Common myeloid progenitor, CD34-positive (primary cell): ENCODE data around the gene PTPN23.

Experiments used
- CTCF ChIA-PET: fragments of 350-600 bp; sonication (Branson Sonifier 250); formaldehyde crosslinking; loops from one replicate; lab custom pipeline; 2021; ENCODE audit warnings: antibody characterized with exemption; lab: Charles Lee
- POLR2A ChIA-PET: fragments of 350-600 bp; sonication (Branson Sonifier 250); formaldehyde crosslinking; loops from one replicate; lab custom pipeline; 2021; ENCODE audit warnings: antibody characterized with exemption; lab: Charles Lee
- DNase-seq, 3 donors: peaks; one replicate each; pipeline versions ENCODE4 v3.0.0 to v3.0.0-alpha.2; 2013
- H3K27ac ChIP-seq, 2 experiments: 1 replicate in 1 of 2; 2 replicates in 1 of 2; pipeline ENCODE4 v1.7.0; 2013; ENCODE audit warnings: inconsistent platforms in 2 of 2, low read length in 2 of 2, mild to moderate bottlenecking in 2 of 2, low read depth in 1 of 2, moderate library complexity in 1 of 2; ENCODE audit not compliant: severe bottlenecking in 2 of 2, insufficient read depth in 1 of 2, poor library complexity in 1 of 2
- H3K27me3 ChIP-seq, 5 experiments: replicated peaks in 2 of 5; 1 replicate in 3 of 5; 2 replicates in 2 of 5; pipeline versions ENCODE4 v1.6.1 to v1.7.0; 2013; ENCODE audit warnings: low read length in 4 of 5, mild to moderate bottlenecking in 2 of 5, moderate library complexity in 2 of 5, inconsistent platforms in 1 of 5; ENCODE audit not compliant: insufficient read depth in 5 of 5, control insufficient read depth in 4 of 5
- H3K36me3 ChIP-seq, 4 experiments: 1 replicate in 2 of 4; 2 replicates in 2 of 4; pipeline versions ENCODE4 v1.6.1 to v1.7.0; 2013; ENCODE audit warnings: low read length in 3 of 4, control low read depth in 1 of 4, mild to moderate bottlenecking in 1 of 4; ENCODE audit not compliant: control insufficient read depth in 4 of 4, insufficient read depth in 4 of 4
- H3K4me1 ChIP-seq, 4 experiments: 1 replicate in 3 of 4; 2 replicates in 1 of 4; pipeline versions ENCODE4 v1.6.1 to v1.7.1; 2013; ENCODE audit warnings: low read length in 3 of 4, mild to moderate bottlenecking in 3 of 4, control low read depth in 1 of 4, inconsistent platforms in 1 of 4, moderate library complexity in 1 of 4; ENCODE audit not compliant: control insufficient read depth in 4 of 4, insufficient read depth in 4 of 4; ENCODE audit errors: control extremely low read depth in 1 of 4
- H3K4me3 ChIP-seq, 7 experiments: 1 replicate in 4 of 7; 2 replicates in 3 of 7; pipeline versions ENCODE4 v1.5.1 to v1.7.0; 2013; ENCODE audit warnings: mild to moderate bottlenecking in 7 of 7, low read length in 6 of 7, moderate library complexity in 6 of 7, inconsistent platforms in 2 of 7, low read depth in 2 of 7, control low read depth in 1 of 7; ENCODE audit not compliant: insufficient read depth in 4 of 7, control insufficient read depth in 1 of 7; ENCODE audit errors: extremely low read depth in 1 of 7
- H3K9me3 ChIP-seq, 5 experiments: 1 replicate in 4 of 5; 2 replicates in 1 of 5; pipeline versions ENCODE4 v1.6.1 to v1.7.1; 2013; ENCODE audit warnings: low read length in 4 of 5, mild to moderate bottlenecking in 2 of 5, inconsistent platforms in 1 of 5, low read depth in 1 of 5, moderate library complexity in 1 of 5; ENCODE audit not compliant: control insufficient read depth in 4 of 5, insufficient read depth in 2 of 5; ENCODE audit errors: control extremely low read depth in 1 of 5
- WGBS: methylation state at CpG from one replicate; pipeline ENCODE4 v1.1.5; 2013; ENCODE audit not compliant: insufficient coverage; 5-methylcytosine and 5-hydroxymethylcytosine counted together

The PTPN23 gene

DNA sequence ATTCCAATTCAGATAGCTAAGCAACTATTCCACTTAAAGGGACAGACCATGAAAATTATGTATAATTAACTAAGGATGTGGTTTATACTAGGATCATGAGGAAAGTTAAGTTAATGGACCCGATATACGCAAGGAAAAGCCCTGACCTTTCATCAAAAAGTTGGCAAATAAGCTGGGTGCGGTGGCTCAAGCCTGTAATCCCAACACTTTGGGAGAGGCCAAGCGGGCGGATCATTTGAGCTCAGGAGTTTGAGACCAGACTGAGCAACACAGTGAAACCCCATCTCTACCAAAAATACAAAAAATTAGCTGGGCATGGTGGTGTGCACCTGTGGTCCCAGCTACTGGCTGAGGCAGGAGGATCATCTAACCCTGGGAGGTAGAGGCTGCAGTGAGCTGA lies 55.4 kb downstream of the PTPN23 start:
- Histone ChIP-seq H3K36me3 (peaks cover 8 to 64% (median 44%) of the 10 kb centered on the region in 4 experiments), H3K4me3 (no peak overlapping the region), H3K27me3 (no peaks in the 10 kb centered on the region), H3K4me1 (no peaks in the 10 kb centered on the region), H3K9me3 (peaks cover 0 to 3% (median 0%) of the 10 kb centered on the region in 5 experiments), H3K27ac (no peak overlapping the region)
- POLR2A ChIA-PET, result no interaction called here
- CTCF ChIA-PET, result interaction anchor here (0.6 to 1.9 kb wide), 3 partner anchors 9 to 366 kb away, joined by 3 to 6 read pairs (median 3); no protein-coding TSS in a partner anchor
- no peak for DNase-seq
- WGBS, result 100% methylated on average over 3 of the region's 5 CpGs

DNA sequence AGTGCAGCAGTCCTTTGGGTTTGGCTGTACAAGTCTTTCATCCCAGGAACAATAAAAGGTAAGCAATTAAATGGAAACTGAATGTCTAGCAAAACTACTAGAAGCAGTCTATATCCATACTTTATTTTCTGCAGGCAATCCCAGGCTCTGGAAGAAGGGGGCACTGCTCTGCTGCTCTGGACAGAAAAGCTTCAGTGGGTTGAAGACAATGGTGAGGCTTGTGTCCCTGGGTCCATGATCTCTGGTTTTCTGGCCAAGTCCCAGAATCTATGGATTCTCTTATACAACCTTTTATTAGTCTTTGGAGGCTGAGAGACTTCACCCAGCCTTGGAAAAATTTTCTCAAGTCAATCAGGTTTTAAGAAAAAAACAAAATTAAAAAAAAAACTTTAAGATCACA lies 59.3 kb downstream of the PTPN23 start:
- Histone ChIP-seq H3K4me1 (no peaks in the 10 kb centered on the region), H3K27ac (no peak overlapping the region), H3K36me3 (peaks cover 4 to 43% (median 26%) of the 10 kb centered on the region in 4 experiments), H3K27me3 (no peaks in the 10 kb centered on the region), H3K4me3 (no peak overlapping the region), H3K9me3 (peaks cover 0 to 3% (median 0%) of the 10 kb centered on the region in 5 experiments)
- POLR2A ChIA-PET, result no interaction called here
- CTCF ChIA-PET, result interaction anchor here (0.8 to 1.6 kb wide), 4 partner anchors 18 to 38 kb away, joined by 3 to 5 read pairs (median 4); partner anchors contain the start of gene SCAP
- peak in 2 of 3 donors; percentile 19 to 33 for DNase-seq

DNA sequence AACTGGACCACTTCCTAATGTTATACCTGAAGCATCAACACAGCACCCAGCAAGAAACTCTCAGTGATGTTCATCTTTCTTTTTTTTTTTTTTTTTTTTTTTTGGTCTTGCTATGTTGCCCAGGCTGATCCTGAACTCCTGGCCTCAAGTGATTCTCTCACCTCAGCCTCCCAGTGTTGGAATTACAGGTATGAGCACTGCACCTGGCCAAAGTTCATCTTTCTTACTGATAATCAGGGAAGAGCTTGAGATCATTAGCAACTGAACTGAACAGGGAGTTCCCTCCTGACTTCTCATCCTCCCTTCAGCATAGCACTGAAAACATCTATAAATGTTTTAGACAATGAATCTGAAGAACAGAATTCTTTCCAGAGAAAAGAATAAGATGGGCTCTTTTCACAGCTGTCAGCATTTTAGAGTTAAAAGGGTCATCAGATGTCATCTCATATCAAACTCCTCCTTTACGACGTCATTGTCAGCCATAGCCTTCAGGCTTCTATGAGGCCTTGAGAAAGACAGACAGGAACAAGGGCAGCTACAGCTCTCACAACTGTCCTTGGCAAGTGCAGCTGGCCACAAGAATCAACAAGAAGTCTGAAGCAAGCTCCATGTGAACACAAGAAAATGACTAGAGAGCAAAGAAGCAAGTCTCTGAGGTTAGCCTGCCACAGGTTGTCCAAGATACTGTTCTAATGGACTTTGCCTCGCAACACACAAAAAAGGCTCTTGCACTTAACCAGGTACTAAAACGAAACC lies 61.2 kb downstream of the PTPN23 start:
- H3K9me3 ChIP-seq, result peaks cover 0 to 3% (median 0%) of the 10 kb centered on the region in 5 experiments
- CTCF ChIA-PET, result interaction anchor here (0.6 to 1.8 kb wide), 3 partner anchors 16 to 344 kb away, joined by 3 to 6 read pairs (median 4); no protein-coding TSS in a partner anchor
- no peak overlapping the region for H3K4me3 ChIP-seq
- H3K27ac ChIP-seq, result no peak overlapping the region
- DNase-seq, result no peak
- H3K4me1 ChIP-seq, result no peaks in the 10 kb centered on the region
- POLR2A ChIA-PET, result no interaction called here
- H3K27me3 ChIP-seq, result no peaks in the 10 kb centered on the region
- H3K36me3 ChIP-seq, result peaks cover 4 to 41% (median 24%) of the 10 kb centered on the region in 4 experiments
- WGBS, result 92% methylated on average over 2 of the region's 4 CpGs

DNA sequence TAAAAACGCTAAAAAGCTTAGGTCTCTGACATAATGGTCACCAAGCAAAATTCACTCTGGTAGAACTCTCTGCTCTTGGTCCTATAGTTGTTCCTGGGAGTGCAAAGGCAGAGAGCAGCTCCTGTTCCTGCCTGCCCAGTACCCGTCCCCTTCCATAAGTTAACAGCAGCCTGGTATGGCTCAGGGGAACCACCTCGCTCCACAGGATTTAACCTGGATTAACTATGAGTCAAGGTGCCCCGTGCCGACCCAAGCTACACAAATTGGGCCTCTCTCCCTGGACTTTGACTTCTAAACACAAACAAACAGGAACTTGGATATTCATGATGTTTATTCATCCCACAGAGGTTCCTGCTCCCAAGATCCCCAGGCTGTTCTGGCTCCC lies 62.8 kb downstream of the PTPN23 start:
- no peak overlapping the region for H3K27ac ChIP-seq

DNA sequence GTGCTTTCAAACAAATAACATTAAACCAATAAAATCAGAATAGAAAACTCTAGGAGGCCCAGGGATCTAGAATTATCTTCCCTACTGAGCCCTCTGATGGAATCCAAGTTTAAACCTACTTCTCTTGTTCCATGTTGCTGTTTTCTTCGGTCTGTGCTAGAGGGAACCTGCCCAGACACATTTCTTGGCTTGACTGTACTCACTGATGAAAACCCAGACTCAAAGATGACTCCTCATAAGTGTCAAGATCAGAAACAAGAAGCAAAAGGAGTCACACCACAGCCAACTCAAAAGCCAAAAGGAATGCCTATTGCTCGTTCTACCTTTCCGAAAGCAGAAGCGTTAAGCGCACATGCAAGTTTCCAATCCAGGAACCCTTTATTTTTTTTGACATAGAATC lies 63.3 kb downstream of the PTPN23 start:
- ChIA-PET POLR2A (no interaction called here), CTCF (interaction anchor here (1.9 kb wide), 1 partner anchor 23 kb away, joined by 5 read pairs; no protein-coding TSS in a partner anchor)
- Histone ChIP-seq H3K27me3 (no peaks in the 10 kb centered on the region), H3K27ac (no peak overlapping the region), H3K36me3 (peaks cover 0 to 29% (median 17%) of the 10 kb centered on the region in 4 experiments), H3K9me3 (no peaks in the 10 kb centered on the region), H3K4me3 (no peak overlapping the region), H3K4me1 (no peaks in the 10 kb centered on the region)
- 94% methylated on average over 4 of the region's 5 CpGs for WGBS
- DNase-seq, result no peak

More for the DNA sequence above, 62.8 kb downstream of the PTPN23 start:
- no peak overlapping the region for H3K4me3 ChIP-seq
- no peaks in the 10 kb centered on the region for H3K4me1 ChIP-seq
- CTCF ChIA-PET, result no interaction called here
- no peaks in the 10 kb centered on the region for H3K9me3 ChIP-seq
- 90% methylated on average over 5 of the region's 5 CpGs for WGBS
- peaks cover 0 to 29% (median 20%) of the 10 kb centered on the region in 4 experiments for H3K36me3 ChIP-seq
- H3K27me3 ChIP-seq, result no peaks in the 10 kb centered on the region
- DNase-seq, result no peak
- POLR2A ChIA-PET, result no interaction called here

DNA sequence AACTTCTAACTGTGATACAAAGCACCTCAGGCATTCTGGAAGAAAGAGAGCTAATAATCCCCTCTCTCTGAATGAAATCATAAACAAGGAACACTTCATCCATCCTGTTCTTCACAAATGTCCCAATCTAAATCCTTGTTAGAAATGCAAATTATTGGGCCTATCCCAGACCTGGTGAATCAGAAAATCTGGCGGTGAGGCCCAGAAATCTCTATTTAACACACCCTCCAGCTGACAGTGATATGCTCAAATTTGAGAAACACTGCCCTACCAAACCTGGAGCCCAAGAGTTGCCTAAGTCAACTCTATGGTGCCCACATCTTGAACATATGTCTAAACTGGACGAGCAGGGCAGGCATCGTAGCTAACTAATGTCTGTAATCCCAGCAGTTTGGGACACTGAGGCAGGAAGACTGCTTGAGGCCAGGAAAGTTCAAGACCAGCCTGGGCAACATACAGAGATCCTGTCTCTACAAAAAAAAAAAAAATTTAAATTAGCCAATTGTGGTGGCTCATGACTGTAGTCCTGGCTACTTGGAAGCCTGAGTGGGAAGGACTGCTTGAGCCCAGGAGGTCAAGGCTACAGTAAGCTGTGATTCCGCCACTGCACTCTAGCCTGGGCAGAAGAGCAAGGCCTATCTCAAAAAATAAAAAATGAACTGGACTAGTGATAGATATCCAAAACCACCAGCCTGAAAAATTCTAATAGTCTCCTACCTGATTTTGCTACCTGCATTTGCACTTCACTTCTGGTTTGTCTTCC lies 71.8 kb downstream of the PTPN23 start:
- Histone ChIP-seq H3K4me1 (peaks cover 0 to 5% (median 2%) of the 10 kb centered on the region in 4 experiments), H3K36me3 (no peaks in the 10 kb centered on the region), H3K27me3 (no peaks in the 10 kb centered on the region), H3K4me3 (no peak overlapping the region), H3K27ac (no peak overlapping the region), H3K9me3 (no peaks in the 10 kb centered on the region)
- ChIA-PET POLR2A (no interaction called here), CTCF (interaction anchor here (1.3 kb wide), 1 partner anchor 31 kb away, joined by 5 read pairs; no protein-coding TSS in a partner anchor)
- 83% methylated on average over 4 of the region's 4 CpGs for WGBS
- no peak for DNase-seq
